OCI-LY3 (cell line): ENCODE measurements around the gene SCUBE2.

Experiments used
- CTCF ChIP-seq: fragments of 200-600, 300-600 bp; sonication (generic); IDR thresholded peaks from 2 replicates; pipeline ENCODE4 v1.5.1; 2014; ENCODE audit warnings: antibody characterized with exemption, low read length, low read depth
- EZH2phosphoT487 ChIP-seq: fragments of 200-600 bp; shearing (Covaris generic); IDR thresholded peaks from 2 replicates; pipeline ENCODE4 v1.6.1; 2018; ENCODE audit warnings: antibody characterized with exemption, mixed run types, low read depth

- no peak for TF ChIP-seq CTCF
- no peak for TF ChIP-seq EZH2phosphoT487
Measured at GRCh38 chr11:9037963-9038362, 53.4 kb downstream of the SCUBE2 start.
